Endothelial cell (in vitro differentiated cells): Measurements from ENCODE around the gene THBS3. TPM values are rescaled to one million over a fixed set of nuclear protein-coding genes. Genes with fewer than 3 reads are reported as not detected.

Source experiments
- DNase-seq: peaks from one replicate; pipeline ENCODE4 v3.0.0; 2021; ENCODE audit warnings: low spot score
- H3K27ac Mint-ChIP-seq: one replicate; pipeline ENCODE4 v1.8.0; 2021; ENCODE audit warnings: mixed read lengths, inconsistent platforms; ENCODE audit not compliant: unreplicated experiment
- H3K27me3 Mint-ChIP-seq: one replicate; pipeline ENCODE4 v1.8.0; 2021; ENCODE audit warnings: mild to moderate bottlenecking, moderate library complexity, mixed read lengths, inconsistent platforms; ENCODE audit not compliant: unreplicated experiment
- H3K36me3 Mint-ChIP-seq: one replicate; pipeline ENCODE4 v1.8.0; 2021; ENCODE audit warnings: mild to moderate bottlenecking, low read depth, mixed read lengths, inconsistent platforms; ENCODE audit not compliant: unreplicated experiment
- H3K4me1 Mint-ChIP-seq: one replicate; pipeline ENCODE4 v1.8.0; 2021; ENCODE audit warnings: mild to moderate bottlenecking, mixed read lengths, inconsistent platforms; ENCODE audit not compliant: unreplicated experiment
- H3K4me3 Mint-ChIP-seq: one replicate; pipeline ENCODE4 v1.8.0; 2021; ENCODE audit warnings: mild to moderate bottlenecking, mixed read lengths, inconsistent platforms; ENCODE audit not compliant: unreplicated experiment
- H3K9me3 Mint-ChIP-seq: one replicate; pipeline ENCODE4 v1.8.0; 2021; ENCODE audit warnings: mixed read lengths, inconsistent platforms; ENCODE audit not compliant: unreplicated experiment
- CTCF ChIP-seq: fragments of 200-600 bp; sonication (generic); IDR thresholded peaks from one replicate; pipeline ENCODE4 v1.5.0; 2021; ENCODE audit warnings: antibody characterized with exemption; ENCODE audit not compliant: unreplicated experiment
- total RNA-seq: library from RNA; stranded (reverse); fragmentation: NEBNext Ultra II Directional; extraction: Animal tissue kit (Norgen Biotek cat#: 25700); gene quantifications from one replicate; pipeline ENCODE4 v1.2.1, GENCODE V29; 2021; ENCODE audit not compliant: unreplicated experiment

THBS3 gene
- total RNA-seq, 1 donor from 2014 or later: 35.5 TPM

DNA sequence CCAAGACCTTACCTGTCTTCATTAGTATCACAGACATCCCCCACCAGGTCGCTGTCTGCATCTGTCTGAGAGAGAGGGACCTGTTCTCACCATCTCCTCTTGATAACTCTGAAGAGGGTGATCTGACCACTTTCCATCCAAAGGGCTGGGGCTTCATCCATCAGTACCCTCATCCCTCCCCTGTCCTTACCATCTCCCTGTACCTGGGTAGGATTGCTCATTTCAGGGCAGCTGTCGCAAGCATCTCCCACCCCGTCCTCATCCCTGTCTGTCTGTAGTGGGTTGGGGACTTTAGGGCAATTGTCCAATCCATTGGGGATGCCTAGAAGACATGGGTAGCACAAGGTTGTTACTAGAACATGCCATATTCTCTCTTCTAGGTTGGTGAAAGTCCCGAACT, 7.9 kb downstream of the THBS3 start:
- peaks cover 32% of the 10 kb centered on the region for H3K36me3 Mint-ChIP-seq
- H3K4me3 Mint-ChIP-seq: peak overlapping the region; percentile 18
- no peak for TF ChIP-seq CTCF
- peaks cover 28% of the 10 kb centered on the region for H3K27me3 Mint-ChIP-seq
- no peak for DNase-seq
- no peaks in the 10 kb centered on the region for H3K9me3 Mint-ChIP-seq
- H3K27ac Mint-ChIP-seq: peak overlapping the region; percentile 22
- H3K4me1 Mint-ChIP-seq: peaks cover 14% of the 10 kb centered on the region

DNA sequence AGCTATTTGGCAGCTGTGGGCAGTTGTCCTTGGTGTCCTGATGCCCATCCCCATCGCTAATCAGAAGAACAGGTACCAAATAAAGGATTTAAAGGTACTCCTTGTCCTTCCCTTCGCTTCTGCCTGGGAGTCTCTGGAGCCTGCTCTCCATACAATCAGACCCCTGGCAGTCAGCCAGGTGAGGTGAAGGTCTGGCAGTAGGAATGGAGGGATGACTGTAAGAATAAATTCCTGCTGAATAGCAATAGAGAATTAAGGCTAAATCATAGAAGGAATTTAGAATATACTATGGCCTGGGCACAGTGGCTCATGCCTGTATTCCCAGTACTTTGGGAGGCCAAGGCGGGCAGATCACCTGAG, 9.2 kb downstream of the THBS3 start:
- H3K27ac Mint-ChIP-seq: peak overlapping the region; percentile 10
- H3K27me3 Mint-ChIP-seq: peaks cover 36% of the 10 kb centered on the region
- no peak for TF ChIP-seq CTCF
- H3K9me3 Mint-ChIP-seq: no peaks in the 10 kb centered on the region
- peaks cover 23% of the 10 kb centered on the region for H3K4me1 Mint-ChIP-seq
- DNase-seq: no peak
- peaks cover 32% of the 10 kb centered on the region for H3K36me3 Mint-ChIP-seq
- H3K4me3 Mint-ChIP-seq: no peak overlapping the region

- H3K4me3 Mint-ChIP-seq: peak overlapping the region; percentile 72
- no peak for DNase-seq
- H3K27me3 Mint-ChIP-seq: peaks cover 37% of the 10 kb centered on the region
- peak overlapping the region; percentile 10 for H3K27ac Mint-ChIP-seq
- TF ChIP-seq CTCF: no peak
- peaks cover 23% of the 10 kb centered on the region for H3K4me1 Mint-ChIP-seq
- peaks cover 28% of the 10 kb centered on the region for H3K36me3 Mint-ChIP-seq
- no peaks in the 10 kb centered on the region for H3K9me3 Mint-ChIP-seq
Observed at GRCh38 chr1:155197901-155198546, 9.7 kb downstream of the THBS3 start.

GRCh38 chr1:155196893-155197638, 10.6 kb downstream of the THBS3 start:
- H3K27me3 Mint-ChIP-seq: peaks cover 39% of the 10 kb centered on the region
- no peaks in the 10 kb centered on the region for H3K9me3 Mint-ChIP-seq
- TF ChIP-seq CTCF: no peak
- H3K27ac Mint-ChIP-seq: peak overlapping the region; percentile 67
- peak overlapping the region; percentile 57 for H3K4me3 Mint-ChIP-seq
- peaks cover 28% of the 10 kb centered on the region for H3K36me3 Mint-ChIP-seq
- no peak for DNase-seq
- H3K4me1 Mint-ChIP-seq: peaks cover 23% of the 10 kb centered on the region
